ENCODE results near the gene TPBGL.

- TF ChIP-seq CTCF (conservative IDR thresholded peaks at IDR 0.05; ENCODE audit: low read depth, low read length) (no peak), POLR2A (IDR thresholded peaks at IDR 0.05; ENCODE audit: low read depth, low read length) (no peak), ELK1 (IDR thresholded peaks at IDR 0.05; ENCODE audit: borderline replicate concordance, low read depth, low read length) (no peak), CHD1 (IDR thresholded peaks at IDR 0.05; ENCODE audit: low read depth, low read length) (no peak), BHLHE40 (IDR thresholded peaks at IDR 0.05; ENCODE audit: low read depth, low read length) (no peak), NFE2L2 (IDR thresholded peaks at IDR 0.05; ENCODE audit: low read depth, low read length) (no peak), RAD21 (IDR thresholded peaks at IDR 0.05; ENCODE audit: low read length) (no peak), FOS (IDR thresholded peaks at IDR 0.05; ENCODE audit: low read depth, low read length) (no peak)
Measured at GRCh38 chr11:75263944-75264349, 23.4 kb downstream of the TPBGL start.

Data from IMR-90 (cell line).